ENCODE measurements around the gene C14orf132.
A peak's percentile ranks its signal among the peaks of the same experiment; 100 is the strongest.

The C14orf132 gene

GRCh38 chr14:96095581-96096476, 56.7 kb downstream of the C14orf132 start:
- in situ Hi-C loops (cut with HindIII; ENCODE audit: low sequenced_read_pairs) = no loop called here
- no peak for DNase-seq (ENCODE audit: low read depth)
- no peak overlapping the region for H3K4me3 ChIP-seq (ENCODE audit: low read depth, low read length)

GRCh38 chr14:96096639-96097610, 57.8 kb downstream of the C14orf132 start:
- in situ Hi-C loops (cut with HindIII; ENCODE audit: low sequenced_read_pairs) = no loop called here
- no peak for DNase-seq (ENCODE audit: low read depth)
- no peak for TF ChIP-seq CTCF (IDR thresholded peaks at IDR 0.05; ENCODE audit: low read depth, low read length, missing control alignments)
- no peak overlapping the region for H3K4me3 ChIP-seq (ENCODE audit: low read depth, low read length)

More at GRCh38 chr14:96095581-96096476, 56.7 kb downstream of the C14orf132 start:
- no peak for TF ChIP-seq CTCF (IDR thresholded peaks at IDR 0.05; ENCODE audit: low read depth, low read length, missing control alignments)

- H3K4me3 ChIP-seq (ENCODE audit: low read depth, low read length) = no peak overlapping the region
- in situ Hi-C loops (cut with HindIII; ENCODE audit: low sequenced_read_pairs) = no loop called here
- TF ChIP-seq CTCF (IDR thresholded peaks at IDR 0.05; ENCODE audit: low read depth, low read length, missing control alignments) = no peak
- no peak for DNase-seq (ENCODE audit: low read depth)
Observed at GRCh38 chr14:96097752-96098151, 58.6 kb downstream of the C14orf132 start.

- peak; percentile 26 for DNase-seq (ENCODE audit: low read depth)
- in situ Hi-C loops (cut with HindIII; ENCODE audit: low sequenced_read_pairs) = no loop called here
- peak; percentile 87 for TF ChIP-seq CTCF (IDR thresholded peaks at IDR 0.05; ENCODE audit: low read depth, low read length, missing control alignments)
- no peak overlapping the region for H3K4me3 ChIP-seq (ENCODE audit: low read depth, low read length)
Observed at GRCh38 chr14:96098309-96098998, 59.3 kb downstream of the C14orf132 start.

GRCh38 chr14:96098999-96099335, 59.8 kb downstream of the C14orf132 start:
- in situ Hi-C loops (cut with HindIII; ENCODE audit: low sequenced_read_pairs) = no loop called here
- TF ChIP-seq CTCF (IDR thresholded peaks at IDR 0.05; ENCODE audit: low read depth, low read length, missing control alignments) = no peak
- DNase-seq (ENCODE audit: low read depth) = no peak
- H3K4me3 ChIP-seq (ENCODE audit: low read depth, low read length) = no peak overlapping the region

Measured in astrocyte of the cerebellum (primary cell).